ENCODE measurements around the gene BAHCC1. TPM values are rescaled to one million over a fixed set of nuclear protein-coding genes. Genes with fewer than 3 reads are reported as not detected.

BAHCC1 gene
- total RNA-seq, 1 donor = 2.0 TPM

Other genes starting within 250 kb of the BAHCC1 start
- gene PVALEF, start 229.9 kb upstream of the BAHCC1 start, total RNA-seq = not detected
- gene AATK, start 229.2 kb upstream of the BAHCC1 start, total RNA-seq = 2.0 TPM
- 4.8 TPM for gene CEP131, start 172.5 kb upstream of the BAHCC1 start, total RNA-seq
- gene TEPSIN, start 156.4 kb upstream of the BAHCC1 start, total RNA-seq = 39.6 TPM
- gene NDUFAF8, start 156.1 kb upstream of the BAHCC1 start, total RNA-seq = 9.3 TPM
- gene SLC38A10, start 100.2 kb upstream of the BAHCC1 start, total RNA-seq = 30.9 TPM
- 2,327 TPM for gene ACTG1, start 117.3 kb downstream of the BAHCC1 start, total RNA-seq
- gene FSCN2, start 132.9 kb downstream of the BAHCC1 start, total RNA-seq = 0.52 TPM
- 13.5 TPM for gene FAAP100, start 156.9 kb downstream of the BAHCC1 start, total RNA-seq
- gene NPLOC4, start 241.7 kb downstream of the BAHCC1 start, total RNA-seq = 46.5 TPM
- gene TSPAN10, start 241.7 kb downstream of the BAHCC1 start, total RNA-seq = 0.10 TPM

Measured in mononuclear cell (primary cell).